ENCODE measurements around the gene FBXO47.

DNA sequence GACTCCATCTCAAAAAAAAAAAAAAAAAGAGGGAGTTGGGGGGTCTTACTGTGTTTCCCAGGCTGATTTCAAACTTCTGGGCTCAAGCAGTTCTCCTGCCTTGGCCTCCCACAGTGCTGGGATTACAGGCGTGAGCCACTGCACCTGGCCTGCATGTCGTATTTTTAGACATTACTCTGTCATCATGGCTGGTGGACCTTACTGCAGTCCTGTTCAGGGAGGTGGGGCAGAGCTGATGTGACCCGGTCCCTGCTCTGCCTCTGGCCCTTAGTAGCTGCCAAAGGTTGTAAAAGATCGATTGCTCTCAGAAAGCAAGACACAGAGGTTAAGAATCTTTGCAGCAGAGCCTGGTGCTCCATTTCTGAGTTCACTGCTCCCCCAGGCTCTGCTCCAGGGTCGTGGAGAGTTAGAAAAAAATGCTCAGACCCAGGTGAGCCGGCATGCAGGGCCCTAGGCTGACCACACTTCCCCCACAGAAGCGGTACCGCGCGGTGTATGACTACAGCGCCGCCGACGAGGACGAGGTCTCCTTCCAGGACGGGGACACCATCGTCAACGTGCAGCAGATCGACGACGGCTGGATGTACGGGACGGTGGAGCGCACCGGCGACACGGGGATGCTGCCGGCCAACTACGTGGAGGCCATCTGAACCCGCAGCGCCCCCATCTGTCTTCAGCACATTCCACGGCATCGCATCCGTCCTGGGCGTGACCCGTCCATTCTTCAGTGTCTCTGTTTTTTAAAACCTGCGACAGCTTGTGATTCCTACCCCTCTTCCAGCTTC, 48.9 kb downstream of the FBXO47 start:
- TF ChIP-seq POLR2A (IDR thresholded peaks at IDR 0.05; ENCODE audit: low read length) (no peak), GATA1 (IDR thresholded peaks at IDR 0.05; ENCODE audit: low read depth, low read length) (no peak)

Data from erythroblast (primary cell).